Measurements from ENCODE around the gene CLPTM1.

- TF ChIP-seq EZH2 (IDR thresholded peaks at IDR 0.05; ENCODE audit: insufficient read depth, low read length): no peak
- TF ChIP-seq CTCF (IDR thresholded peaks at IDR 0.05; ENCODE audit: insufficient read depth, low read depth, low read length): no peak
Measured at GRCh38 chr19:45005787-45006186, 50.6 kb downstream of the CLPTM1 start.
